GM18498 (cell line): Measurements from ENCODE around the gene GRM2.
"Not testable (repeated sequence)": the region's sequence is repeated elsewhere in the genome, so short reads cannot be mapped to it uniquely, and the experiment has no call there.

ENCODE experiments used
- ATAC-seq: cut with Tn5 transposase; IDR thresholded peaks from one replicate; pipeline ENCODE4 v1.9.1; 2021; ENCODE audit warnings: mild to moderate bottlenecking, moderate library complexity; ENCODE audit not compliant: unreplicated experiment

The GRM2 gene

GRCh38 chr3:51720292-51721061 lies 13.6 kb downstream of the GRM2 start:
- no peak for ATAC-seq

- ATAC-seq = no peak
Observed at GRCh38 chr3:51721062-51721745, 14.3 kb downstream of the GRM2 start.

DNA sequence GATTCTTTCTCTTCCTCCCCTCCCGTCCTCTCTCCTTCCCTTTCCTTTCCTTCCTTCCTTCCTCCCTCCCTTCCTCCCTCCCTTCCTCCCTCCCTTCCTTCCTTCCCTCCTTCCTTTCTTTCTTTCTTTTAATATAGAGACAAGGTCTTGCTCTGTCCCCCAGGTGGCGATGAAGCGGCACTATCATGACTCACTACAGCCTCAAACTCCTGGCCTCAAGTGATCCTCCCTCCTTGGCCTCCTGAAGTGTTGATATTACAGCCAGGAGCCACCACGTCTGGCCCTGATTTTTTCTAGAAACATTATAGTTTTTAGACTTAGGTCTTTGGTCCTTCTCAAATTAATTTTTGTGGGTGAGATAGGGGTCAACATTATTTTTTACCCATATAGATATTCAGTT lies 15.5 kb downstream of the GRM2 start:
- ATAC-seq = no peak

- no peak for ATAC-seq
Observed at GRCh38 chr3:51727500-51727899, 20.6 kb downstream of the GRM2 start.

- no peak for ATAC-seq
Observed at GRCh38 chr3:51729042-51729633, 22.3 kb downstream of the GRM2 start.

DNA sequence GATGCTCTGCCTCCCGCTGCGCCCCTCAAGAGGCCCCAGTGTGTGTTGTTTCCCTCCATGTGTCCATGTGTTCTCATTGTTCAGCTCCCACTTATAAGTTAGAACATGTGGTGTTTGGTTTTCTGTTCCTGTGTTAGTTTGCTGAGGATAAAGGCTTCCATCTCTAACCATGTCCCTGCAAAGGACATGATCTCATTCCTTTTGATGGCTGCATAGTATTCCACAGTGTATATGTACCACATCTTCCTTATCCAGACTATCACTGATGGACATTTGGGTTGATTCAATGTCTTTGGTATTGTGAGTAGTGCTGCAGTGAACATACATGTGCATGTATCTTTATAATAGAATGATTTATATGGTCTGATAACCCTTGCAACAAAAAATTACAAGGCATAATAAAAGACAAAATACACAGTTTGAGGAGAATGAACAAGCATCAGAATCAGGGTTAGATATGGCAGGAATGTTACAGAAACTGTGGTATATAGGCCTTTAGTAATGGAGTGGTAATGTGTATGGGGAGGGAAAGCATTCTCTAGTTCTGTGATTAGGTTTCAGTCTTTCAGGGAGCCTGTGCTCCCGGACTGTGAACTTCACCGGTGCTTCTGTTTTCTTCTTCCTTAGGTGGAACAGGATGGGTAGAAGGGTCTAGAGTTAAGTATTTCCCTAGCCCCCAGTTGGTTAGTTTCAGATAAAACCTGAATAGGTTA lies 27.1 kb downstream of the GRM2 start:
- ATAC-seq = no peak

GRCh38 chr3:51734572-51734907 lies 27.7 kb downstream of the GRM2 start:
- ATAC-seq = no peak

- ATAC-seq = no peak
Observed at GRCh38 chr3:51735039-51735438, 28.2 kb downstream of the GRM2 start.

DNA sequence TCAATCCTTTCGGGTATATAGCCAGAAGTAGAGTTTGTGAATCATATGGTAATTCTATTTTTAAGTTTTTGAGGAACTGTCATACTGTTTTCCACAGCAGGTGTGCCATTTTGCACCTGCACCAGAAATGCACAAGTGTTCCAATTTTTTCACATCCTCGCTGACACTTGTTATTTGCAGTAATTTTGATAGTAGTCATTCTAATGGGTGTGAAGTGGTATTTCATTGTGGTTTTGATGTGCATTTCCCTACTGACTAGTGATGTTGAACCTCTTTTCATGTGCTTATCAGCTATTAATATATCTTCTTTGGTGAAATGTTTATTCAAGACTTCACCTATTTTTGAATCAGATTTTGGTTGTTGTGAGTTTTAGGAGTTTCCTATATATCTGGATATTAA lies 29.1 kb downstream of the GRM2 start:
- ATAC-seq = no peak

DNA sequence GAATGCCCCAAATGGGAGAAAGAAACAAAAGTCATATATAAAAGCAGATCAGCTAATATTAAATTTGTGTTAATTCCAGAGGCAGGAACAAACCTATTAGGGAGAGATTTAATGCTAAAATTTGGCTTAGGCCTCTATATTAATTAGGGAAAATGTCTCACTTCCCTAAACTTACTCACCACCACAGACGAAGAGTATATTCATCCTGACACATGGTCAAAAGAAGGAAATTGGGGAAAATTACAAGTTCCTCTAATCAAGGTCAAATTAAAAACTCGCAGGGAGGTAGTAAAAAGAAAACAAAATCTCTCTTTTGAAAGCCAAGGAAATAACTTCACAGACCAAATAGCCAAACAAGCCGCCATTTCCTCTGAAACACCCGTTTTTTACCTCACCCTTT lies 32.2 kb downstream of the GRM2 start:
- no peak for ATAC-seq

DNA sequence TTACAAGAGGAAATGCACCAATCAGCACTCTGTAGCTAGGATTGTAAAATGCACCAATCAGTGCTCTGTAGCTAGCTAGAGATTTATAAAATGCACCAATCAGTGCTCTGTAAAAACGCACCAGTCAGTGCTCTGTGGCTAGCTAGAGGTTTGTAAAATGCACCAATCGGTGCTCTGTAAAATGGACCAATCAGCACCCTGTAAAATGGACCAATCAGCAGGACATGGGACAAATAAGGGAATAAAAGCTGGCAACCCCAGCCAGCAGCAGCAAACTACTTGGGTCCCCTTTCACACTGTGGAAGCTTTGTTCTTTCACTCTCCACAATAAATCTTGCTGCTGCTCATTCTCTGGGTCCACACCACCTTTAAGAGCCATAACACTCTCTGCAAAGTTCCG lies 35.5 kb downstream of the GRM2 start:
- not testable (repeated sequence) for ATAC-seq

DNA sequence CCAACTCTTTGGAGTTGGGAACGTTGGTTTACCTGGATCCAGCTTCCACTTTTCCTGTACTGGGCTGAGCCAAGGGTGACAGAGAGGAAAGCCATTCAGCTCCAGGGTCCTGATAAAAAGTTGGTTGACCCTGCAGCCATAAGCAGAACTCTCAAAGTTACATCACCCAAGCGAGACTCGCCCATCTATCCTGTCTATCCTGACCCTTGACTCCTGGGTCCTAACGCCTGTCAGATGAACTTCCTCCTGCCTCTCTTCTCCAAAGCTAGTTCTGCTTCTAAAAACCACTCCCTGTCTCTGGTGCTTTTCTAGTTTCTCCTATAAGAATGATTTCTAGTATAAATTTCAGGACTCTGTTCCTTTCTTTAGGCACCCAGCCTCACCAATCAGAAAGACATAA lies 36.1 kb downstream of the GRM2 start:
- not testable (repeated sequence) for ATAC-seq

DNA sequence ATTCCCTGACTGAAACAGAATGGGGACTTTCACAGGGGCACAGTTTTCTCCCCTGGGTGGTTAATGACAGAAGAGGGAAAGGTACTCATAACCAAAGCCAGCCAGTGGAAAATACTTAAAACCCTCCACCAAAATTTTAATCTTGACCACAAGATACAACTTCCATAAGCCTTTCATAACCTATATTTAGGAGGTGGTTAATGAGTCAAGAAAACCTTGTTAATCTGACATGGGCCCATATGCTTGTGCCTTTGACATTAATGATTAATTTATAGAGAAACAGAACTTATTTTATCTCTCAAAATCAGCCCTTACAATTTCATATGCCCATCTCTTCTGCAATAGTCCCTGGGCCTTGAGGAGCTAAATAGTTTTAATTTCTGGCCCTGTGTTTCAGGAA lies 41.0 kb downstream of the GRM2 start:
- ATAC-seq = no peak

- ATAC-seq = no peak
Observed at GRCh38 chr3:51748327-51748726, 41.5 kb downstream of the GRM2 start.

DNA sequence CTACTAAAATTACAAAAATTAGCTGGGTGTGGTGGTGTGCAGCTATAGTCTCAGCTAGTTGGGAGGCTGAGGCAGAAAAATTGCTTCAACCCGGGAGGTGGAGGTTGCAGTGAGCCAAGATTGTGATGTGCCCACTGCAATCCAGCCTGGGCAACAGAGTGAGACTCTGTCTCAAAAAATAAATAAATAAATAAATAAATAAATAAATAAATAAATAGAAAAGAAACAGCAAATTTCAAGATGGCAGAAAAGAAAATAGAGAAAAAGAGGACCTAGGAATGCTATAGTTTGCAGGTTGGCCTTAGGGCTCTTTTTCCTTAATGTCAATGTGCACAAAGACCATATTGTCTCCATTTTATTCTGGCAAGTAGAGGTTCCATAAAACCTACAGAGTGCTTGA lies 44.0 kb downstream of the GRM2 start:
- ATAC-seq = no peak

- ATAC-seq = no peak
Observed at GRCh38 chr3:51751287-51751686, 44.4 kb downstream of the GRM2 start.

DNA sequence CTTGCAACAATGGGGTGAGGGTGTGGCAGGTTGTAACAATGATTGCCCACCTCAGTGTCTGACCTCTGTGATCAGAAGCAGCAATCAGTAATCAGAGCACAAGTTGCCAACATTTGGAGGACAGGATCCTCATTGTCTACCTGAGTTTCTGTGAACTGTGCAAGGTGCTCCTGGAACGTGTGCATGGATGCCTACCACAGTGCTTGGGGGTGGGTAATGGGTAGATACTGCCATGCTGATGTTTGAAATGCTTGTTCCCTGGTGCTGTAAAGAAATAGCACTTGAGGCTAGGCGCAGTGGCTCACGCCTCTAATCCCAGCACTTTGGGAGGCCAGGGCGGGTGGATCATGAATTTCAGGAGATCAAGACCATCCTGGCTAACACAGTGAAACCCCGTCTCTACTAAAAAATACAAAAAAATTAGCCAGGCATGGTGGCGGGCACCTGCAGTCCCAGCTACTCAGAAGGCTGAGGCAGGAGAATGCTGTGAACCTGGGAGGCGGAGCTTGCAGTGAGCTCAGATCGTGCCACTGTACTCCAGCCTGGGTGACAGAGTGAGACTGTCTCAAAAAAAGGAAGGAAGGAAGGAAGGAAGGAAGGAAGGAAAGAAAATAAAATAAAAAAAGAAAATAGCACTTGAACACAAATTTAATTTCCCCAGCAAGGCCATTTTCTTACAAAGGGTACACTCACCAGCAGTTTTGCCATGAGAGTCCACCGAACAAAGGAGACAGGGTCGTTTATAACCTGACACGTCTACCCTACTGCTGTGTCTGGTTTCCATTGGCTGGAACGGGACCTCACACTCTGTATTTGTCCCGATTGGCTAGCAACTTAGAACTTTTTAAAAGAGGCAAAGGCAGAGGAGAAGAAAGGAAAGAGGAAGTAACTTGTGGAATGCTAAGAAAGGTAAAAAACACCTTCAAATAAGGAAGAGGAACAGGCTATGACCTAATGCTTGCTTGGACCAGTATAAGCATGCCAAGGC lies 47.2 kb downstream of the GRM2 start:
- ATAC-seq = not testable (repeated sequence)

GRCh38 chr3:51759203-51759602 lies 52.3 kb downstream of the GRM2 start:
- no peak for ATAC-seq
